SK-N-SH treated with all-trans-retinoic acid at 6 μM for 48 hours (cell line): ENCODE data around the gene AHRR.

Source experiments
- POU6F1 ChIP-seq: fragments of 250-450 bp; sonication (Bioruptor Pico); IDR thresholded peaks from 2 replicates; pipeline ENCODE4 v1.8.0; 2021; ENCODE audit warnings: low read depth, mild to moderate bottlenecking, moderate library complexity, borderline replicate concordance
- ZNF8 ChIP-seq: fragments of 450-650 bp; formaldehyde crosslinking; IDR thresholded peaks from 2 replicates; pipeline ENCODE4 v1.5.0; 2020; ENCODE audit warnings: mild to moderate bottlenecking, moderate library complexity

DNA sequence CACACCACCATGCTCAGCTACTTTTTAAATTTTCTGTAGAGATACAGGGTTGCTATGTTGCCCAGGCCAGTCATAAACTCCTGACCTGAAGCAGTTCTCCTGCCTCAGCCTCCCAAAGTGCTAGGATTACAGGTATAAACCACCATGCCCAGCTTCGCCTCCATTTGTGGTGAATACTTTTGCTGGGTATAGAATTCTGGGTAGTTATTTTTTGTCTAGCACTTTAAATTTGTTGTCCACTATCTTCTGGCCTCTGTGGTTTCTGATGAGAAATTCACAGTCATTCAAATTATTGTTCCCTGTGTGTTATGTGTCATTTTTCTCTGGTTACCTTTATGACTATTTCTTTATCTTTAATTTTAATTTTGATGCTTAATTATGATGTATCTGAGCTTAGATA, 63.8 kb downstream of the AHRR start:
- no peak for TF ChIP-seq POU6F1
- no peak for TF ChIP-seq ZNF8 (CRISPR knock-in tag)
